IMR-90 (cell line): ENCODE measurements around the gene CCR5AS.

Experiments
- CEBPB ChIP-seq: IDR thresholded peaks from 2 replicates; pipeline ENCODE4 v1.6.1; 2012; ENCODE audit warnings: low read depth, low read length, improper control_type of control experiment
- CHD1 ChIP-seq: IDR thresholded peaks from 2 replicates; pipeline ENCODE4 v1.6.1; 2012; ENCODE audit warnings: low read depth, low read length, improper control_type of control experiment
- CTCF ChIP-seq: conservative IDR thresholded peaks from 2 replicates; pipeline ENCODE4 v1.5.1; 2012; ENCODE audit warnings: mild to moderate bottlenecking, low read depth, low read length, improper control_type of control experiment
- ELK1 ChIP-seq: fragments of 150-350 bp; IDR thresholded peaks from 2 replicates; pipeline ENCODE4 v1.6.1; 2016; ENCODE audit warnings: low read depth, mild to moderate bottlenecking, low read length, moderate library complexity, borderline replicate concordance
- FOS ChIP-seq: fragments of 150-350 bp; IDR thresholded peaks from 2 replicates; pipeline ENCODE4 v1.6.1; 2016; ENCODE audit warnings: low read depth, low read length
- MAFK ChIP-seq: IDR thresholded peaks from 2 replicates; pipeline ENCODE4 v1.6.1; 2012; ENCODE audit warnings: low read depth, low read length, improper control_type of control experiment
- MAZ ChIP-seq: IDR thresholded peaks from 2 replicates; pipeline ENCODE4 v1.6.1; 2012; ENCODE audit warnings: low read depth, mild to moderate bottlenecking, low read length, improper control_type of control experiment, moderate library complexity, borderline replicate concordance
- MXI1 ChIP-seq: IDR thresholded peaks from 2 replicates; pipeline ENCODE4 v1.6.1; 2012; ENCODE audit warnings: low read depth, mild to moderate bottlenecking, low read length, moderate library complexity, borderline replicate concordance
- POLR2A ChIP-seq: IDR thresholded peaks from 2 replicates; pipeline ENCODE4 v1.6.1; 2012; ENCODE audit warnings: mild to moderate bottlenecking, low read depth, low read length
- RAD21 ChIP-seq: IDR thresholded peaks from 2 replicates; pipeline ENCODE4 v1.6.1; 2012; ENCODE audit warnings: low read length, improper control_type of control experiment
- RCOR1 ChIP-seq: IDR thresholded peaks from 2 replicates; pipeline ENCODE4 v1.6.1; 2012; ENCODE audit warnings: mild to moderate bottlenecking, low read length, improper control_type of control experiment; ENCODE audit not compliant: insufficient replicate concordance
- RFX5 ChIP-seq: IDR thresholded peaks from 2 replicates; pipeline ENCODE4 v1.8.0; 2012; ENCODE audit warnings: low read depth, mild to moderate bottlenecking, low read length, moderate library complexity
- SMC3 ChIP-seq: fragments of 150-350 bp; IDR thresholded peaks from 2 replicates; pipeline ENCODE4 v1.6.1; 2016; ENCODE audit warnings: low read depth, mild to moderate bottlenecking, antibody characterized with exemption, low read length, moderate library complexity
- USF2 ChIP-seq: fragments of 150-350 bp; IDR thresholded peaks from 2 replicates; pipeline ENCODE4 v1.6.1; 2017; ENCODE audit warnings: mild to moderate bottlenecking, antibody characterized with exemption, low read length, low read depth

GRCh38 chr3:46360907-46361306 is 46.0 kb downstream of the CCR5AS start:
- TF ChIP-seq MXI1 (no peak), CEBPB (no peak), CTCF (no peak), RAD21 (no peak), RFX5 (no peak), MAZ (no peak), ELK1 (no peak), FOS (no peak), USF2 (no peak), POLR2A (no peak), MAFK (no peak), CHD1 (no peak), RCOR1 (no peak), SMC3 (no peak)
